ENCODE data around the gene NUTF2.

The NUTF2 gene

GRCh38 chr16:67842509-67843342, 4.0 kb upstream of the NUTF2 start (continued):
- TF ChIP-seq FEZF1 (tag by site-specific recombination; IDR thresholded peaks at IDR 0.05) (no peak), ZNF112 (tag by site-specific recombination; IDR thresholded peaks at IDR 0.05) (no peak), CTCF (tag by site-specific recombination; IDR thresholded peaks at IDR 0.05) (peak; percentile 74), TSHZ1 (tag by site-specific recombination; IDR thresholded peaks at IDR 0.05; ENCODE audit: borderline replicate concordance) (no peak), ZNF514 (tag by site-specific recombination; IDR thresholded peaks at IDR 0.05) (no peak), ZNF670 (tag by site-specific recombination; IDR thresholded peaks at IDR 0.05; ENCODE audit: low read depth) (no peak), ZNF785 (tag by site-specific recombination; IDR thresholded peaks at IDR 0.05) (no peak), ZNF280D (tag by site-specific recombination; IDR thresholded peaks at IDR 0.05) (no peak), ZBTB49 (tag by site-specific recombination; IDR thresholded peaks at IDR 0.05; ENCODE audit: low read depth) (no peak), ZBTB20 (tag by site-specific recombination; IDR thresholded peaks at IDR 0.05) (peak; percentile 69; the same call in 1 of the 2 replicates), PRDM2 (tag by site-specific recombination; IDR thresholded peaks at IDR 0.05; ENCODE audit: borderline replicate concordance) (peak; percentile 81; the same call in 1 of the 2 replicates), KLF9 (tag by site-specific recombination; IDR thresholded peaks at IDR 0.05; ENCODE audit: low read depth) (0 out of 2 replicates have a peak, but pooled peaks have one; percentile 17), ZFP41 (tag by site-specific recombination; IDR thresholded peaks at IDR 0.05; ENCODE audit: borderline replicate concordance) (no peak), ZBTB26 (tag by site-specific recombination; optimal IDR thresholded peaks at IDR 0.05) (peak; percentile 85), ZFHX2 (tag by site-specific recombination; conservative IDR thresholded peaks at IDR 0.05) (no peak), ZNF26 (tag by site-specific recombination; IDR thresholded peaks at IDR 0.05) (no peak)
